Esophagus muscularis mucosa (tissue), 3 donors: ENCODE measurements around the gene RANBP3.

Experiments
- POLR2AphosphoS5 ChIP-seq, 2 donors: sonication (generic); formaldehyde crosslinking; IDR thresholded peaks; one replicate each; pipeline ENCODE4 v1.6.1; 2017; ENCODE audit warnings: antibody characterized with exemption in 2 of 2
- TF ChIP-seq, protein P1 (sequence below), 3 experiments: fragments of 200-600 bp in 2 of 3; fragments of 450-650 bp in 1 of 3; sonication (generic) in 2 of 3; IDR thresholded peaks; one replicate each; pipeline ENCODE4 v1.5.1; 2017 to 2019; ENCODE audit warnings: antibody characterized with exemption in 3 of 3, mild to moderate bottlenecking in 2 of 3, moderate library complexity in 1 of 3

DNA sequence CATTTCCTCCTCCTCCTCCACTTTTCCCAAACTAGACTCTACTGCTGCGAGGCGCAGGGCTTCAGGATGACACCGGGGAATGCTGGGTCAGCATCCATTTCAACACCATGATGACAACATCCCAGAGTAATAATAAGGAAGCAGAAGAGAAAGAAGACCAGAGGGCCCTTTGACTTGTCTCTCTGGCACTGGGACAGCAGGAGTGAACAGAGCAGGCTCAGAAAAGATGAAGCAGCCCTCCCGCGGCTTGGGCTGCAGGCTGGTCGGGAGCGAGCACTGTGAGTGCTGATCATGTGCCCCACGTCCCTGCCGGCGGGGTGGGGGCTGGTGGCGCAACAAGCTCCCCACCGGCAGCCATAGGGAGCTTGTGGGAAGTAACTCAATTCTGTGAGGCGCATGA, 30.5 kb downstream of the RANBP3 start:
- TF ChIP-seq, protein P1, sequence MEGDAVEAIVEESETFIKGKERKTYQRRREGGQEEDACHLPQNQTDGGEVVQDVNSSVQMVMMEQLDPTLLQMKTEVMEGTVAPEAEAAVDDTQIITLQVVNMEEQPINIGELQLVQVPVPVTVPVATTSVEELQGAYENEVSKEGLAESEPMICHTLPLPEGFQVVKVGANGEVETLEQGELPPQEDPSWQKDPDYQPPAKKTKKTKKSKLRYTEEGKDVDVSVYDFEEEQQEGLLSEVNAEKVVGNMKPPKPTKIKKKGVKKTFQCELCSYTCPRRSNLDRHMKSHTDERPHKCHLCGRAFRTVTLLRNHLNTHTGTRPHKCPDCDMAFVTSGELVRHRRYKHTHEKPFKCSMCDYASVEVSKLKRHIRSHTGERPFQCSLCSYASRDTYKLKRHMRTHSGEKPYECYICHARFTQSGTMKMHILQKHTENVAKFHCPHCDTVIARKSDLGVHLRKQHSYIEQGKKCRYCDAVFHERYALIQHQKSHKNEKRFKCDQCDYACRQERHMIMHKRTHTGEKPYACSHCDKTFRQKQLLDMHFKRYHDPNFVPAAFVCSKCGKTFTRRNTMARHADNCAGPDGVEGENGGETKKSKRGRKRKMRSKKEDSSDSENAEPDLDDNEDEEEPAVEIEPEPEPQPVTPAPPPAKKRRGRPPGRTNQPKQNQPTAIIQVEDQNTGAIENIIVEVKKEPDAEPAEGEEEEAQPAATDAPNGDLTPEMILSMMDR (IDR thresholded peaks at IDR 0.05) = no peak
- peak; percentile 65 to 69 for TF ChIP-seq POLR2AphosphoS5 (IDR thresholded peaks at IDR 0.05)
